ENCODE measurements around the gene DIAPH3. TPM values are rescaled to one million over a fixed set of nuclear protein-coding genes. Genes with fewer than 3 reads are reported as not detected.

Gene DIAPH3
- total RNA-seq, 2 donors from 2014 or later: 23.6 to 25.7 TPM

DNA sequence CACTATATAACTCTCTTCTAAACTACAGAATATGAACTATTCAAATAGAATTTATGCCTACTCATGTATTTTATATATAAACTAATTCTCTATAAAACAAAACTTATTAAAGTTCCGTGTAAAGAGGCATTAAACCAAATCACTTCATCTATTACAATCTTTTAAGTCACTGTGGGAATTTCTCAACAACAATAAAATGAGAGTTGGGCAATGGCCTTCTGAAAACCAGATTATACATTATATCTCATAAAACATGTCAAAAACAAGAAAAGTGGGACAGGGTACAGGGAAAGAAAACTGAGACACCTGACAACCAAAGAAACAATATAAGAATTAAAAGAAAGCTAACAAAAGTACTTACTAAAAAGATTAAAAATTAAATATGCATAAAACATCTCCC lies 145.2 kb downstream of the DIAPH3 start:
- Histone ChIP-seq H3K9ac (ENCODE audit: extremely low read depth, low read length, poor library complexity, severe bottlenecking) (no peak overlapping the region), H3K9me3 (ENCODE audit: control insufficient read depth, low read length) (no peaks in the 10 kb centered on the region), H3K27me3 (ENCODE audit: control insufficient read depth, insufficient read depth, low read length, poor library complexity, severe bottlenecking) (no peaks in the 10 kb centered on the region), H3K4me3 (ENCODE audit: low read length) (no peak overlapping the region), H3K36me3 (ENCODE audit: control insufficient read depth, insufficient read depth, low read length) (peaks cover 51% of the 10 kb centered on the region), H3K4me1 (ENCODE audit: control insufficient read depth, insufficient read depth, low read length) (no peaks in the 10 kb centered on the region), H3K27ac (ENCODE audit: low read depth, low read length) (no peak overlapping the region)
- Mint-ChIP-seq H3K4me3 (no peak overlapping the region), H3K27me3 (ENCODE audit: insufficient read depth) (no peaks in the 10 kb centered on the region), H3K4me1 (peaks cover 4% of the 10 kb centered on the region), H3K27ac (no peak overlapping the region), H3K36me3 (ENCODE audit: low read depth) (no peaks in the 10 kb centered on the region), H3K9me3 (no peaks in the 10 kb centered on the region)
- 93% methylated on average over 1 of the region's 1 CpG; no CpG with 5 or more reads in 1 of the 2 experiments for WGBS, 2 experiments (ENCODE audit: insufficient coverage in 1 of 2, insufficient read length in 1 of 2)
- TF ChIP-seq, protein P1, sequence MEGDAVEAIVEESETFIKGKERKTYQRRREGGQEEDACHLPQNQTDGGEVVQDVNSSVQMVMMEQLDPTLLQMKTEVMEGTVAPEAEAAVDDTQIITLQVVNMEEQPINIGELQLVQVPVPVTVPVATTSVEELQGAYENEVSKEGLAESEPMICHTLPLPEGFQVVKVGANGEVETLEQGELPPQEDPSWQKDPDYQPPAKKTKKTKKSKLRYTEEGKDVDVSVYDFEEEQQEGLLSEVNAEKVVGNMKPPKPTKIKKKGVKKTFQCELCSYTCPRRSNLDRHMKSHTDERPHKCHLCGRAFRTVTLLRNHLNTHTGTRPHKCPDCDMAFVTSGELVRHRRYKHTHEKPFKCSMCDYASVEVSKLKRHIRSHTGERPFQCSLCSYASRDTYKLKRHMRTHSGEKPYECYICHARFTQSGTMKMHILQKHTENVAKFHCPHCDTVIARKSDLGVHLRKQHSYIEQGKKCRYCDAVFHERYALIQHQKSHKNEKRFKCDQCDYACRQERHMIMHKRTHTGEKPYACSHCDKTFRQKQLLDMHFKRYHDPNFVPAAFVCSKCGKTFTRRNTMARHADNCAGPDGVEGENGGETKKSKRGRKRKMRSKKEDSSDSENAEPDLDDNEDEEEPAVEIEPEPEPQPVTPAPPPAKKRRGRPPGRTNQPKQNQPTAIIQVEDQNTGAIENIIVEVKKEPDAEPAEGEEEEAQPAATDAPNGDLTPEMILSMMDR (conservative IDR thresholded peaks at IDR 0.05): no peak
- DNase-seq: no peak

GRCh38 chr13:60016229-60016628 lies 147.5 kb downstream of the DIAPH3 start:
- WGBS, 2 experiments (ENCODE audit: insufficient coverage in 1 of 2, insufficient read length in 1 of 2): 93 to 100% methylated on average over 1 to 3 of the region's 4 CpGs
- TF ChIP-seq, protein P1 (conservative IDR thresholded peaks at IDR 0.05): no peak
- peaks cover 10% of the 10 kb centered on the region for H3K4me1 Mint-ChIP-seq
- H3K27me3 Mint-ChIP-seq (ENCODE audit: insufficient read depth): no peaks in the 10 kb centered on the region
- peaks cover 4% of the 10 kb centered on the region for H3K4me1 ChIP-seq (ENCODE audit: control insufficient read depth, insufficient read depth, low read length)
- H3K4me3 ChIP-seq (ENCODE audit: low read length): no peak overlapping the region
- no peaks in the 10 kb centered on the region for H3K36me3 Mint-ChIP-seq (ENCODE audit: low read depth)
- no peaks in the 10 kb centered on the region for H3K27me3 ChIP-seq (ENCODE audit: control insufficient read depth, insufficient read depth, low read length, poor library complexity, severe bottlenecking)
- no peaks in the 10 kb centered on the region for H3K9me3 Mint-ChIP-seq
- DNase-seq: no peak
- H3K27ac ChIP-seq (ENCODE audit: low read depth, low read length): no peak overlapping the region
- H3K27ac Mint-ChIP-seq: no peak overlapping the region
- peaks cover 67% of the 10 kb centered on the region for H3K36me3 ChIP-seq (ENCODE audit: control insufficient read depth, insufficient read depth, low read length)
- H3K9me3 ChIP-seq (ENCODE audit: control insufficient read depth, low read length): no peaks in the 10 kb centered on the region
- H3K4me3 Mint-ChIP-seq: no peak overlapping the region
- no peak overlapping the region for H3K9ac ChIP-seq (ENCODE audit: extremely low read depth, low read length, poor library complexity, severe bottlenecking)

DNA sequence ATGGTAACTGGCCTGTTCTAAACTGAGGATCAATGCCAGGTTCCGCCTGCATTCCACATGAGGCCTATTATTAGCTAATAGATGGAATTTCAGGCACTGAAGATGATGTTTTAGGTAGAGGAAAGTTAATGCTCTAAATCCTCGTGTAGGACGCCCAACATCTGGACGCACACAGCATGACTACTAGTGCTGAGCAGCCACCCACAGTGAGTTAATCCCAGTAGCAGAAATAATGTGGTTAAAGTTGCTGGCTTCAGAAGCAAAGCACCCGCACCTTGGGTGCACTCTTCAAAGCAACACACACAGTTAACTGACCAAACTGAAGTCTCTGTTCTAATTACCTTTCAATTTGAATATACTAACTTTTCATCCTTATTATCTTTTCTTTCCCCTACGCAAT lies 150.6 kb downstream of the DIAPH3 start:
- Mint-ChIP-seq H3K36me3 (ENCODE audit: low read depth) (no peaks in the 10 kb centered on the region), H3K27ac (no peak overlapping the region), H3K27me3 (ENCODE audit: insufficient read depth) (no peaks in the 10 kb centered on the region), H3K4me1 (peaks cover 10% of the 10 kb centered on the region), H3K4me3 (no peak overlapping the region), H3K9me3 (no peaks in the 10 kb centered on the region)
- Histone ChIP-seq H3K36me3 (ENCODE audit: control insufficient read depth, insufficient read depth, low read length) (peaks cover 88% of the 10 kb centered on the region), H3K27ac (ENCODE audit: low read depth, low read length) (no peak overlapping the region), H3K4me1 (ENCODE audit: control insufficient read depth, insufficient read depth, low read length) (peaks cover 4% of the 10 kb centered on the region), H3K27me3 (ENCODE audit: control insufficient read depth, insufficient read depth, low read length, poor library complexity, severe bottlenecking) (no peaks in the 10 kb centered on the region), H3K4me3 (ENCODE audit: low read length) (no peak overlapping the region), H3K9ac (ENCODE audit: extremely low read depth, low read length, poor library complexity, severe bottlenecking) (no peak overlapping the region), H3K9me3 (ENCODE audit: control insufficient read depth, low read length) (no peaks in the 10 kb centered on the region)
- 94 to 100% methylated on average over 6 of the region's 6 CpGs for WGBS, 2 experiments (ENCODE audit: insufficient coverage in 1 of 2, insufficient read length in 1 of 2)
- TF ChIP-seq, protein P1 (conservative IDR thresholded peaks at IDR 0.05): no peak
- no peak for DNase-seq

Data from endodermal cell (in vitro differentiated cells).